Fibroblast of pulmonary artery (primary cell): Measurements from ENCODE around the gene TPR.

Source experiments
- DNase-seq: peaks from one replicate; pipeline ENCODE4 v3.0.0-alpha.2; 2010; ENCODE audit warnings: low read depth
- H3K4me3 ChIP-seq: replicated peaks from 2 replicates; pipeline ENCODE4 v1.5.1; 2011; ENCODE audit warnings: low read depth, mild to moderate bottlenecking, control low read depth, low read length, moderate library complexity
- TF ChIP-seq, protein P1 (sequence below): IDR thresholded peaks from 2 replicates; pipeline ENCODE4 v1.5.1; 2011; ENCODE audit warnings: mild to moderate bottlenecking, control low read depth, low read length, inconsistent platforms; ENCODE audit errors: missing control alignments

The TPR gene

DNA sequence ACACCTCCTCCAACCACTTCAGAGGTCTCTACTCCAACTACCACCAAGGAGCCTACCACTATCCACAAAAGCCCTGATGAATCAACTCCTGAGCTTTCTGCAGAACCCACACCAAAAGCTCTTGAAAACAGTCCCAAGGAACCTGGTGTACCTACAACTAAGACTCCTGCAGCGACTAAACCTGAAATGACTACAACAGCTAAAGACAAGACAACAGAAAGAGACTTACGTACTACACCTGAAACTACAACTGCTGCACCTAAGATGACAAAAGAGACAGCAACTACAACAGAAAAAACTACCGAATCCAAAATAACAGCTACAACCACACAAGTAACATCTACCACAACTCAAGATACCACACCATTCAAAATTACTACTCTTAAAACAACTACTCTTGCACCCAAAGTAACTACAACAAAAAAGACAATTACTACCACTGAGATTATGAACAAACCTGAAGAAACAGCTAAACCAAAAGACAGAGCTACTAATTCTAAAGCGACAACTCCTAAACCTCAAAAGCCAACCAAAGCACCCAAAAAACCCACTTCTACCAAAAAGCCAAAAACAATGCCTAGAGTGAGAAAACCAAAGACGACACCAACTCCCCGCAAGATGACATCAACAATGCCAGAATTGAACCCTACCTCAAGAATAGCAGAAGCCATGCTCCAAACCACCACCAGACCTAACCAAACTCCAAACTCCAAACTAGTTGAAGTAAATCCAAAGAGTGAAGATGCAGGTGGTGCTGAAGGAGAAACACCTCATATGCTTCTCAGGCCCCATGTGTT is 66.6 kb downstream of the TPR start:
- TF ChIP-seq, protein P1, sequence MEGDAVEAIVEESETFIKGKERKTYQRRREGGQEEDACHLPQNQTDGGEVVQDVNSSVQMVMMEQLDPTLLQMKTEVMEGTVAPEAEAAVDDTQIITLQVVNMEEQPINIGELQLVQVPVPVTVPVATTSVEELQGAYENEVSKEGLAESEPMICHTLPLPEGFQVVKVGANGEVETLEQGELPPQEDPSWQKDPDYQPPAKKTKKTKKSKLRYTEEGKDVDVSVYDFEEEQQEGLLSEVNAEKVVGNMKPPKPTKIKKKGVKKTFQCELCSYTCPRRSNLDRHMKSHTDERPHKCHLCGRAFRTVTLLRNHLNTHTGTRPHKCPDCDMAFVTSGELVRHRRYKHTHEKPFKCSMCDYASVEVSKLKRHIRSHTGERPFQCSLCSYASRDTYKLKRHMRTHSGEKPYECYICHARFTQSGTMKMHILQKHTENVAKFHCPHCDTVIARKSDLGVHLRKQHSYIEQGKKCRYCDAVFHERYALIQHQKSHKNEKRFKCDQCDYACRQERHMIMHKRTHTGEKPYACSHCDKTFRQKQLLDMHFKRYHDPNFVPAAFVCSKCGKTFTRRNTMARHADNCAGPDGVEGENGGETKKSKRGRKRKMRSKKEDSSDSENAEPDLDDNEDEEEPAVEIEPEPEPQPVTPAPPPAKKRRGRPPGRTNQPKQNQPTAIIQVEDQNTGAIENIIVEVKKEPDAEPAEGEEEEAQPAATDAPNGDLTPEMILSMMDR = no peak
- H3K4me3 ChIP-seq = no peak overlapping the region
- DNase-seq = no peak

DNA sequence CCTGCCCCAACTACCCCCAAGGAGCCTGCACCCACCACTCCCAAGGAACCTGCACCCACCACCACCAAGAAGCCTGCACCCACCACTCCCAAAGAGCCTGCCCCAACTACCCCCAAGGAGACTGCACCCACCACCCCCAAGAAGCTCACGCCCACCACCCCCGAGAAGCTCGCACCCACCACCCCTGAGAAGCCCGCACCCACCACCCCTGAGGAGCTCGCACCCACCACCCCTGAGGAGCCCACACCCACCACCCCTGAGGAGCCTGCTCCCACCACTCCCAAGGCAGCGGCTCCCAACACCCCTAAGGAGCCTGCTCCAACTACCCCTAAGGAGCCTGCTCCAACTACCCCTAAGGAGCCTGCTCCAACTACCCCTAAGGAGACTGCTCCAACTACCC is 67.6 kb downstream of the TPR start:
- no peak for DNase-seq
- TF ChIP-seq, protein P1 = no peak

DNA sequence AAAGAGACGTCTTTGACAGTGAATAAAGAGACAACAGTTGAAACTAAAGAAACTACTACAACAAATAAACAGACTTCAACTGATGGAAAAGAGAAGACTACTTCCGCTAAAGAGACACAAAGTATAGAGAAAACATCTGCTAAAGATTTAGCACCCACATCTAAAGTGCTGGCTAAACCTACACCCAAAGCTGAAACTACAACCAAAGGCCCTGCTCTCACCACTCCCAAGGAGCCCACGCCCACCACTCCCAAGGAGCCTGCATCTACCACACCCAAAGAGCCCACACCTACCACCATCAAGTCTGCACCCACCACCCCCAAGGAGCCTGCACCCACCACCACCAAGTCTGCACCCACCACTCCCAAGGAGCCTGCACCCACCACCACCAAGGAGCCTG is 68.5 kb downstream of the TPR start:
- no peak overlapping the region for H3K4me3 ChIP-seq
- TF ChIP-seq, protein P1 = no peak
- DNase-seq = no peak

More for the DNA sequence above, 67.6 kb downstream of the TPR start:
- H3K4me3 ChIP-seq = no peak overlapping the region

DNA sequence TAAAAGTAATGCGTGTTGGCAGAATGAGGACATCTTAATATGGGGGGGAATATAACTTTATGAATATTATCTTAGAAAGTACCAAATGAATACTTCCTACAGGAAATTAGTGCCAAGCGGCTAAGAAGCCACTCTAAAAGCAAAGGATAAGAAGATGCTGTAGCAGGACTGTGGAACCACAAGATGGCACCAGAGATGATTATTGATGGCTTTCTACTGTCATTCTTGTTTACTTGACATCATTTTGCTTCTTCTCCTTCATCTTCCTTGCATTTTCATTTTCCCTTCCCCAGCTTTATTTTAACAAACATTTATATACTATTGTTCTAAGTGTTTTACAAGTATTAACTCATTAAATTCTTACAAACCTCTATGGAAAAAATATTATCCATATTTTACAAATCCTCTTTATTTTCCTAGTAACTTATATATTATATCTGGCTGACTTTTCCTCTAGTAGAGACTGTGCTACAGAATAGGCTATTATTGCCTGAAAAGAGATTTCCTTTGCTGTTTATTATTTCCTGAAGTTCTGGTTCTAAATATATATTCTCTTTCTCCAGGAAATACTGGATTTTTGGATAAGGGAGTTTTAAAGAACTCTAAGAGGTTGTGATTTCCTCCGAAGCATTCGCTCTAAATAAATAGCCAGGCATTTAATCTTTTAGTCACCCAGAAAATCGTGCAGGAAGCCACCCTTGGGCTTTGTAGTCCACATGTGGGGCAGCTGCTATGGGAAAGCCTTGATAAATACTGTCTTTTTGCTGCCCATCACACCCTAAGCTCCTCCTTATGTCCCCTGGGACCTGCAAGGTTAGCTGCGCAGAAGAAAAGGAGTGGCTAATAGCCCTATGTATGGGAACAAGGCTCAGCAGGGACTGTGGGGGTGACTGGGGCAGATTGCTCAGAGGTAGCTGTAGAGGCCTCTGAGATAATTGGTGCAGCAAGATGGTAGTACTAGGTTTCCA is 69.8 kb downstream of the TPR start:
- TF ChIP-seq, protein P1 = peak; percentile 64
- DNase-seq = peak; percentile 46
- H3K4me3 ChIP-seq = no peak overlapping the region

DNA sequence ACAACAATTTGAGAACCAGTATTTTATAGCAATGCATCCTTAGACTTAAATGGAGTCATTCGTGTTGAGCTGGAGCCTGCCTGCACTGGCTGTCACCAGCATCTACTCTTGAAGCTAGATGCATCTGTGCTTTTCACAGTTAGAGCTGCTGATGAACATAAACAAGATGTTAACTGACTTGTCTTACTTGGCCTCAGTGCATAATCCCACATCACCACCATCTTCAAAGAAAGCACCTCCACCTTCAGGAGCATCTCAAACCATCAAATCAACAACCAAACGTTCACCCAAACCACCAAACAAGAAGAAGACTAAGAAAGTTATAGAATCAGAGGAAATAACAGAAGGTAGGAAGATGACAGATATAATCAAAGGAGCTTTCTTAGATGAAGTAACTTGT is 71.1 kb downstream of the TPR start:
- no peak for DNase-seq
- TF ChIP-seq, protein P1 = no peak
- no peak overlapping the region for H3K4me3 ChIP-seq

DNA sequence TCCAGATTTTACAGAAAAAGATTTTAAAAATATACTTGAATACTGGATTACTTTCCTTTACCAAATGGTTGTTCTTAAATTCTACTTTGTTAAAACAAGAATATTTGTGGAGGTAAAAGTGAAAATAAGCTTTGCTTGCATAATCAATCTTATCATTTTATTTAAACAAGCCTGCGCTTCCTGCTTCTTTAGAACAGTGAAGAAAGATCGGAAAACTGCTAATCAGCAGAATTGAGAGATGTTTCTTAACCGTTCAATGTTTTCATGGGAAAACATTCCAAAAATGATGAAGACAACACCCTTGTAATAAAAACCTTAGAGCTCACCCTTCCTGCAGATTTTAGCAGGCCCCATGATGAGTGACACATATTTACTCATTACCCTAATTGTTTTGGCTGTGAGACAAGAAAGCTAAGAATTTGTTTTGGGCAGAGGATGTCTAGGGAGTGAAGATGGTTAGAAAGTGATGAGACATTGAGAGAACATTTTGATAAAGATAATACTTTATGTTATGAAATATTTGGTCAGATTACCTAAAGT is 72.6 kb downstream of the TPR start:
- H3K4me3 ChIP-seq = no peak overlapping the region
- no peak for DNase-seq
- TF ChIP-seq, protein P1 = no peak
